COLO668 (cell line): ENCODE results near the gene WDR7.

Experiments used
- DNase-seq: peaks from one replicate; lab custom pipeline; 2025; ENCODE audit not compliant: unreplicated experiment; lab: John Stamatoyannopoulos, UW

Gene WDR7

GRCh38 chr18:56721031-56721430 is 69.9 kb downstream of the WDR7 start:
- no peak for DNase-seq

- DNase-seq, result no peak
Measured at GRCh38 chr18:56721491-56721890, 70.3 kb downstream of the WDR7 start.

- DNase-seq, result no peak
Measured at GRCh38 chr18:56722518-56722917, 71.4 kb downstream of the WDR7 start.

GRCh38 chr18:56723068-56723467 is 71.9 kb downstream of the WDR7 start:
- DNase-seq, result no peak

- no peak for DNase-seq
Measured at GRCh38 chr18:56723706-56724105, 72.5 kb downstream of the WDR7 start.

GRCh38 chr18:56726906-56727305 is 75.7 kb downstream of the WDR7 start:
- DNase-seq, result no peak

- DNase-seq, result no peak
Measured at GRCh38 chr18:56727399-56727798, 76.2 kb downstream of the WDR7 start.

GRCh38 chr18:56728741-56729140 is 77.6 kb downstream of the WDR7 start:
- no peak for DNase-seq

- DNase-seq, result no peak
Measured at GRCh38 chr18:56738184-56738583, 87.0 kb downstream of the WDR7 start.

- no peak for DNase-seq
Measured at GRCh38 chr18:56739731-56740130, 88.6 kb downstream of the WDR7 start.

GRCh38 chr18:56740645-56741044 is 89.5 kb downstream of the WDR7 start:
- DNase-seq, result no peak

GRCh38 chr18:56741685-56742084 is 90.5 kb downstream of the WDR7 start:
- no peak for DNase-seq

GRCh38 chr18:56743115-56743514 is 92.0 kb downstream of the WDR7 start:
- no peak for DNase-seq

GRCh38 chr18:56747032-56747658 is 96.0 kb downstream of the WDR7 start:
- DNase-seq, result no peak

GRCh38 chr18:56747857-56748256 is 96.7 kb downstream of the WDR7 start:
- DNase-seq, result no peak

GRCh38 chr18:56748698-56749268 is 97.6 kb downstream of the WDR7 start:
- peak; percentile 13 for DNase-seq

GRCh38 chr18:56756966-56757365 is 105.8 kb downstream of the WDR7 start:
- no peak for DNase-seq

- no peak for DNase-seq
Measured at GRCh38 chr18:56770097-56770496, 118.9 kb downstream of the WDR7 start.

GRCh38 chr18:56770873-56771272 is 119.7 kb downstream of the WDR7 start:
- DNase-seq, result no peak

- no peak for DNase-seq
Measured at GRCh38 chr18:56775701-56776100, 124.5 kb downstream of the WDR7 start.

GRCh38 chr18:56787390-56787789 is 136.2 kb downstream of the WDR7 start:
- no peak for DNase-seq

GRCh38 chr18:56789004-56789888 is 138.1 kb downstream of the WDR7 start:
- DNase-seq, result no peak
